Activated T-cell treated with anti-CD3 and anti-CD28 coated beads for 1 hour (primary cell): ENCODE results near the gene DGAT2.

Source experiments
- DNase-seq: peaks from one replicate; pipeline ENCODE4 v3.0.0-alpha.2; 2020; ENCODE audit warnings: low read depth

DGAT2 gene

GRCh38 chr11:75780888-75781287, 12.3 kb downstream of the DGAT2 start:
- DNase-seq = no peak

DNA sequence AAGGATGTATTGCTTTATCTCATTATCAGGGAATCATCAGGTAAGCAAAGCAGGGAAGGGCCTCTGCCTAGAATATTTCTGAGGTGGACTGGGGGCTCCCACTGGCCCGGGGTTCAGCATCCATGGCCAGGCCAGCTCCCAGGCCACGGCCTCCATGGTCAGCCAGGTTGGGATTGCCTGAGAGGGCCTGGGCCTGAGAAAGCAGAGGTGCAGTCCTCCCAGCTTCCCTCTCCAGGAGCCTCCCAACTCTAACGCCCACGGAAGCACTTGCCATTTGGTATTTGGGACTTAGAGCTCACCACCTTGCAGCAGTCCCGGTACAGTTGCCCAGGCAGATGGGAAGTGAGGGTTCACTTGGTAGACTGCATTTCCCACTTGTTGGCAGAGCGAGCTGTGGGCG, 12.7 kb downstream of the DGAT2 start:
- no peak for DNase-seq

DNA sequence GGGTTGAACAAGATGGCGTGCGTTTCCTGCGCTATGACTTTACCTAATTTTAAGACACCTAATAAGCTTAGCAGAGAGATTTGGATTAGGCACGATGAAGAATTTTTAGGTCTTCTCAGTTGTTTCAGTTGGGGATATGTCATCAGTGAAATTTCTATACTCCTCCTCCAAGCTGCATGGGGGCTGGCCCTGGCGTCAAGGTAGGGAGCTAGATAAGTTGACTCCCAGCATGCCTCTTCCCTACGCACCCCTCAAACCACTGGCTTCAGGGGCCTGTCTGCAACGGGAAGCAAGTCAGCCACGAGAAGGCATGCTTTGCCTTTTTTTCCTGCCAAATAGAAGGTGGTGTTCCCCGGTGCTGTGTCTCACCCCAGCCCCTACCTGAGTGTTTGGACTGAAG, 13.3 kb downstream of the DGAT2 start:
- no peak for DNase-seq

- no peak for DNase-seq
These were observed 14.1 kb downstream of the DGAT2 start for GRCh38 chr11:75782540-75783263.

GRCh38 chr11:75783416-75784084, 15.0 kb downstream of the DGAT2 start:
- no peak for DNase-seq

DNA sequence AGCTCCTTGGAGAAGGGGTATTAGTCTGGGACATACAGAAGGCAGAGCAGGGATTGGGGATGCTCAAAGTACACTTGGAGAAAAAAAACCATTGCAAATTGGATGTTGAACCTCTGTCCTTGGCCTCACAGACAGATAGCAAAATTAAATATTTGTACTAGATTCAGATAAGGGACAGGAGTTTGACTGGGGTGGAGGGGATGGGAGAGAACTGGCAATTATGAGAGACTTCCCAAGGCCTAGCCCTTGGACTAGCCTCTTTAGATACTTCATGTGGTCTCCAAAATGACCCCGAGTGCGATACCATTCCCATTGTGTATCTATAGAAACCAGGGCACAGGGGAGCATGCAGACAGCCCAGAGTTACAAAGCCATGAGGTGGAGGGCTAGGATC, 15.5 kb downstream of the DGAT2 start:
- no peak for DNase-seq

- DNase-seq = no peak
These were observed 15.9 kb downstream of the DGAT2 start for GRCh38 chr11:75784506-75784905.

DNA sequence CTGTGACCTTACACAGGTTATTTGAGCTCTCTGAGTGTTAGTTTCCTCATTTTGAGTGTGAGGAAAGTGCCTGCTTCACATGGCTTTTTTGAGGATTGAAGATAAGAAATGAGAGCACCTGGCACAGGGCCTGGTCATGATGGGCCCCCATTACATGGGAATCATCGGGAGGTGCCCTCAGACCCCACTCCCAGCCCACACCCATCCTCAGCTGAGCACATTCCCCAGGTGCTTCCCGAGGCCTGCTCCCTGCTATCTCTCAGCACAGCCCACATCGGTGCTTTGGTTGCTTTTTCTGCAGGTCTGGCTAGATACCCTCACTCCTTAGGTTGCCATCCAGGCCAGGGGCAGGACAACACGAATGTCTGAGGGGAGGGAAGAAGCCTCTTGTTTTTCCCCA, 16.6 kb downstream of the DGAT2 start:
- no peak for DNase-seq

- no peak for DNase-seq
These were observed 17.6 kb downstream of the DGAT2 start for GRCh38 chr11:75786101-75786736.

- DNase-seq = no peak
These were observed 20.9 kb downstream of the DGAT2 start for GRCh38 chr11:75789521-75789920.

DNA sequence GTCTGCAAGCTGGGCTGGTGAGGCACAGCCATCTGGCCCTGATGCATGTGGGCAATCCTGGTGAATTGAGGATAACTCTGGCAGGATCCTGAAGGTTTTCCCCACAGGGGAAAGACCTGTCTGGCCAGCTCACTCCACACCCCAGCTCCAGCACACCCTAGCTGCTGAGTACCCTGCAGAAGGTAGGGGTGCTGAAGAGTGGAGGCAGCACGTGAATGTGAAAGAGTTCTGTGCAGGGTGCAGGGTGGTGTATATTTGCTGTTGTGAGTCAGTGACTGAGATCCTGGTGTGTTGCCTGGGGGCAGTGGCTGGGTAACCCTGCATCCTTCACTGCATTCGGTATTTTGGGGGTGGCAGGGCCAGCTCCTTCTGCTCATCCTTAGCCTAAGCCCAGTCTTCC, 22.4 kb downstream of the DGAT2 start:
- no peak for DNase-seq

- DNase-seq = no peak
These were observed 23.7 kb downstream of the DGAT2 start for GRCh38 chr11:75792127-75792731.

DNA sequence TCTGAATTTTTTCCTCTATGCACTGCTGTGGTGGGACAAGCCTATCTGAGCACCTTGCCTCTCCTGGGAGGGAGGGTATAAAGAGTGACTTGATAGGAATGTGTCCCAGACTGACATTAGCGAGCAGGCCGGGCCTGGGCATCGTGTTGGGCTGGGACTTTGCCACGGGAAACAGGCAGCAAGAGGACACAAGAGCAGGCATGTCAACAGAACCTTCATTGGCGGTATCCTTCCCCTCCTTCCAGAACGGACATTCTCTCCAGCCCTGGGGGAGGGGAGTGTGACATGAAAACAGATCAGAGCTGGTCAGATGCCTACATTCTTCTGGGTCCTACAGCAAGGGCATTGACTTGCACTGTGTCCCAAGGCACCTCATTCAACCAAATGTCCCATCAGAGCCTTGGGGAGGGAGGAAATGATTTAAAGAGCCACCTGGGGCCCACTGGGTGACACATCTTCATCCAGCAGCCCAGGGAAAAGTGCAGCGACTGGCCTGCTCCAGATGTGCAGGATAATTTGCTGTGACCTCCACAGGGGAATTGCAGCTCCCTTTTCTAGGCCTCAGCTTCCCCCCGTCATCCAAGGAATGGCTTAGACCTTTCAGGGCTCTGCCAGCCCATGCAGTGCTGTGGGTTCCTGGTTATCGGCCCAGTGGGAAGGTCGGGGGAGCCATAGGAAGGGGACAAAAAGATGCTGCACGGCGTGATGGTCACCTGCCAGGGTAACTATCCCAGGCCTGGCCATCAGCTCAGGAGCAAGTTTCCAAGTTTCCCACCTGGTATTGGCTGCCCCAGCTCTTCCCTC, 24.6 kb downstream of the DGAT2 start:
- DNase-seq = no peak

- no peak for DNase-seq
These were observed 25.4 kb downstream of the DGAT2 start for GRCh38 chr11:75793966-75794365.

- DNase-seq = no peak
These were observed 26.9 kb downstream of the DGAT2 start for GRCh38 chr11:75795276-75796090.

DNA sequence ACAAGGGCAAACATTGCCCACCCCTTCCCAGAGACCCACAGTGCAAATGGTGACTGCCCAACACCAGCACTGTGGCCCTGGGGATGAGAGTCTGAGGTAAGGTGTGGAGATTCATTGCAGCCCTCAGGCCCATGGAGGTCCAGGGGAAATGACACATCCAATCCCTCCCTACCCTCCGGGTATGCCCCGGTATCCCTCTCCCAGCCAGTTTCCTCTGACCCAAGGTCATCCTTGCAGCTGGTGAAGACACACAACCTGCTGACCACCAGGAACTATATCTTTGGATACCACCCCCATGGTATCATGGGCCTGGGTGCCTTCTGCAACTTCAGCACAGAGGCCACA, 27.5 kb downstream of the DGAT2 start:
- DNase-seq = no peak

DNA sequence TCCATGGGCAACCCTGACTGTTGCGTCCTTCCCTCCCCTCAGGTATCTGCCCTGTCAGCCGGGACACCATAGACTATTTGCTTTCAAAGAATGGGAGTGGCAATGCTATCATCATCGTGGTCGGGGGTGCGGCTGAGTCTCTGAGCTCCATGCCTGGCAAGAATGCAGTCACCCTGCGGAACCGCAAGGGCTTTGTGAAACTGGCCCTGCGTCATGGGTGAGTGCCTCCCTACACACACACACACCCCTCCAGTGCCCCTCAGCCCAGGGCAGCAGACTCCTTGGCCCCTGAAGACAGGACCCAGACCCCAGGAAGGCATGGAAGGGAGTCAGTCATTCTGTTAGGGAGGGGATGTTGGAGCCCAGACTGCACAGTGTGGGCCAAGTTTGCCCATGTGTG, 28.5 kb downstream of the DGAT2 start:
- DNase-seq = no peak

- DNase-seq = no peak
These were observed 29.2 kb downstream of the DGAT2 start for GRCh38 chr11:75797792-75798191.

DNA sequence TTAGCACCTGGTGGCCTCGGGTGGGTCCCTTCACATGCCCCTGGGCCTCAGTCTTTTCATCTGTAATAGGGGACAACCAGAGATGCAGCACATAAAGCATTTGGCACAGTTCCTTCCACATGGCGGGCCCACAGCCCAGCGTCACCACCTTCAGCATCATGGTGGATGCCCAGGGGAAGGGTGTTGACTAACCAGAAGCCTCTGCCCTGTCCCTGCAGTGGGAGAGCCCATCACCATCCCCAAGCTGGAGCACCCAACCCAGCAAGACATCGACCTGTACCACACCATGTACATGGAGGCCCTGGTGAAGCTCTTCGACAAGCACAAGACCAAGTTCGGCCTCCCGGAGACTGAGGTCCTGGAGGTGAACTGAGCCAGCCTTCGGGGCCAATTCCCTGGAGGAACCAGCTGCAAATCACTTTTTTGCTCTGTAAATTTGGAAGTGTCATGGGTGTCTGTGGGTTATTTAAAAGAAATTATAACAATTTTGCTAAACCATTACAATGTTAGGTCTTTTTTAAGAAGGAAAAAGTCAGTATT, 31.6 kb downstream of the DGAT2 start:
- no peak for DNase-seq

GRCh38 chr11:75800728-75801361, 32.3 kb downstream of the DGAT2 start:
- DNase-seq = no peak
